Dermis microvascular lymphatic vessel endothelial cell (primary cell): ENCODE measurements around the gene IDUA. TPM values are rescaled to one million over a fixed set of nuclear protein-coding genes. Genes with fewer than 3 reads are reported as not detected.

Experiments
- DNase-seq, 2 donors: peaks; one replicate each; pipeline versions ENCODE4 v3.0.0 to v3.0.0-alpha.2; 2010; ENCODE audit warnings: low read depth in 2 of 2
- total RNA-seq: library from RNA; depleted of rRNA; stranded (reverse); fragments of >200 nt; gene quantifications from 2 replicates; pipeline ENCODE4 v1.2.1, GENCODE V29; 2014

The IDUA gene
- total RNA-seq, 1 donor from 2014 or later, result 5.4 TPM

- no peak for DNase-seq
These were observed 43.7 kb downstream of the IDUA start for GRCh38 chr4:1030559-1030958.

GRCh38 chr4:1031346-1031745 is 44.5 kb downstream of the IDUA start:
- DNase-seq, result no peak

- no peak for DNase-seq
These were observed 45.3 kb downstream of the IDUA start for GRCh38 chr4:1031956-1032795.

- DNase-seq, result no peak
These were observed 46.0 kb downstream of the IDUA start for GRCh38 chr4:1032861-1033260.

GRCh38 chr4:1033840-1034551 is 47.2 kb downstream of the IDUA start:
- no peak for DNase-seq

- peak in 1 of 2 donors; percentile 45 for DNase-seq
These were observed 48.7 kb downstream of the IDUA start for GRCh38 chr4:1035510-1035909.

- no peak for DNase-seq
These were observed 49.3 kb downstream of the IDUA start for GRCh38 chr4:1036095-1036494.

- no peak for DNase-seq
These were observed 50.3 kb downstream of the IDUA start for GRCh38 chr4:1036976-1037810.

- no peak for DNase-seq
These were observed 52.2 kb downstream of the IDUA start for GRCh38 chr4:1038948-1039492.

GRCh38 chr4:1039493-1040343 is 52.9 kb downstream of the IDUA start:
- peak; percentile 29 to 32 for DNase-seq

GRCh38 chr4:1040344-1041146 is 53.7 kb downstream of the IDUA start:
- DNase-seq, result no peak

GRCh38 chr4:1041147-1041935 is 54.5 kb downstream of the IDUA start:
- peak in 1 of 2 donors; percentile 32 for DNase-seq

GRCh38 chr4:1041936-1042330 is 55.1 kb downstream of the IDUA start:
- DNase-seq, result no peak

GRCh38 chr4:1042352-1043055 is 55.7 kb downstream of the IDUA start:
- DNase-seq, result no peak

GRCh38 chr4:1043162-1043561 is 56.3 kb downstream of the IDUA start:
- DNase-seq, result no peak

GRCh38 chr4:1043651-1044468 is 57.0 kb downstream of the IDUA start:
- DNase-seq, result peak; percentile 94 to 99

GRCh38 chr4:1044469-1045192 is 57.8 kb downstream of the IDUA start:
- no peak for DNase-seq
